Kidney (tissue), 14 donors: ENCODE results near the gene FRAT1. TPM values are rescaled to one million over a fixed set of nuclear protein-coding genes. Genes with fewer than 3 reads are reported as not detected.

Experiments
- DNase-seq, 5 donors: peaks; one replicate each; pipeline ENCODE4 v3.0.0-alpha.2; 2013 to 2020
- FAIRE-seq: peaks from 2 replicates; lab custom pipeline; 2012; peaks lifted over from hg19 to GRCh38; lab: Jason Lieb, UNC
- H3K27ac ChIP-seq, 2 donors: one replicate each; pipeline ENCODE4 v1.7.0; 2013; ENCODE audit warnings: low read depth in 2 of 2, low read length in 2 of 2, inconsistent platforms in 1 of 2
- H3K27me3 ChIP-seq: one replicate; pipeline ENCODE4 v1.7.1; 2013; ENCODE audit warnings: low read length, inconsistent platforms; ENCODE audit not compliant: control insufficient read depth, insufficient read depth
- H3K36me3 ChIP-seq, 3 donors: one replicate each; pipeline versions ENCODE4 v1.7.0 to v1.7.1; 2013; ENCODE audit warnings: low read length in 3 of 3, control low read depth in 1 of 3, inconsistent platforms in 1 of 3; ENCODE audit not compliant: insufficient read depth in 3 of 3, control insufficient read depth in 2 of 3
- H3K4me1 ChIP-seq, 3 donors: one replicate each; pipeline versions ENCODE4 v1.7.0 to v1.7.1; 2013; ENCODE audit warnings: low read length in 3 of 3, inconsistent platforms in 1 of 3, low read depth in 1 of 3; ENCODE audit not compliant: control insufficient read depth in 2 of 3, insufficient read depth in 2 of 3
- H3K4me3 ChIP-seq, 3 donors: one replicate each; pipeline versions ENCODE4 v1.7.0 to v1.8.1; 2013; ENCODE audit warnings: low read length in 3 of 3, control low read depth in 1 of 3, inconsistent platforms in 1 of 3
- H3K9ac ChIP-seq, 3 donors: one replicate each; pipeline versions ENCODE4 v1.7.0 to v1.7.1; 2013; ENCODE audit warnings: low read length in 3 of 3, control low read depth in 1 of 3, inconsistent platforms in 1 of 3
- H3K9me3 ChIP-seq, 3 donors: one replicate each; pipeline versions ENCODE4 v1.7.0 to v1.7.1; 2013; ENCODE audit warnings: low read length in 3 of 3, control low read depth in 1 of 3, inconsistent platforms in 1 of 3; ENCODE audit not compliant: control insufficient read depth in 2 of 3, insufficient read depth in 1 of 3
- intact Hi-C: fragments of 100-400 bp; cut with DNase I; formaldehyde crosslinking; loops from one replicate; pipeline ENCODE4 v1.11.1; 2022
- polyA plus RNA-seq: library from polyadenylated mRNA; stranded (reverse); fragments of 350-450 nt; fragmentation: Illumina TruSeq; extraction: RNeasy Lipid Tissue Mini Kit (QIAGEN cat#74804); gene quantifications from one replicate; pipeline ENCODE4 v1.2.3, GENCODE V29; 2014; ENCODE audit warnings: low read depth, low replicate concordance; ENCODE audit not compliant: insufficient read depth
- total RNA-seq: library from RNA; stranded (reverse); fragmentation: NEBNext Ultra II Directional; extraction: Animal tissue kit (Norgen Biotek cat#: 25700); gene quantifications from one replicate; pipeline ENCODE4 v1.2.1, GENCODE V29; 2021
- TF ChIP-seq, protein P1 (sequence below): IDR thresholded peaks from 3 replicates; pipeline ENCODE4 v1.5.1; 2012; ENCODE audit warnings: mild to moderate bottlenecking, moderate library complexity, borderline replicate concordance; ENCODE audit not compliant: insufficient read depth; ENCODE audit errors: extremely low read depth
- donor health status: control.
- donor health status: control.
- donor health status: control.
- donor health status: control.
- donor health status: control.
- donor health status: DM: yes; HTN: yes; CAD: no.
- donor health status: Normal renal cell carcinoma (clear cell type).

Gene FRAT1
- total and polyA plus RNA-seq, 2 donors from 2014 or later: 2.1 to 7.0 TPM

DNA sequence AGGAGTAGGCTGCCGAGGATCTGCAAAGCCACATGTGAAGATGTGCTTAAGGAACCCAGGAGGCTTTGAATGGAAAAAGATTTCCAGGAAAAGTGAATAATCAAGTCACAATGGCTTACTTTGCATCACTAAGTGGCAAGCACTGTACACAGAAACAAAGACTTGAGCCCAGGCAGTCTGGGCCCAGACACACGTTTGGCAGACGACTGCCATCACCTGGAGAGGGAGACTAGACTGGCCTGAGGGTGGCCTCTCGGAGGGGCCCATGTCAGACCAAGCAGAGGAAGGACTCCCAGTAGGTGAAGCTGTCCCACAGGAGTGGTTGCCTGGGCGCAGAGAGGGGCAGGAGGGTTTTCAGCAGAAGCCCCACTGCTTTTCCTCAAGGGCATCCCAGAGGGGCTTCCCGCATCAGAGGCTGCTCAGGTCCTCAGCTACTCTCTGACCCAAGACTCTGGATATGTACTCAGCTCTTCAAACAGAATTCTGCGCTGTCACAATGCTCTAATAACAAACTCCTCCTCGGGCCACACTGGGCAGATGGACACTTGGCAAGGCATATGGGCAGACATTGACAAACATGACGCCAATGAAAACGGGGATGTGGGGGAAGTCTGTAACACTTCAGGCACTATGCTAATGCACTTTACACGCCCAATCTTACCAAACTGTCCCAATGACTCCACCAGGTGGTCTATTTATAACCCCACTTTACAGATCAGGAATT is 43.4 kb downstream of the FRAT1 start:
- H3K27me3 ChIP-seq: no peaks in the 10 kb centered on the region
- H3K9ac ChIP-seq: no peak overlapping the region
- H3K27ac ChIP-seq: no peak overlapping the region
- H3K9me3 ChIP-seq: no peaks in the 10 kb centered on the region
- intact Hi-C loops: no loop called here
- TF ChIP-seq, protein P1, sequence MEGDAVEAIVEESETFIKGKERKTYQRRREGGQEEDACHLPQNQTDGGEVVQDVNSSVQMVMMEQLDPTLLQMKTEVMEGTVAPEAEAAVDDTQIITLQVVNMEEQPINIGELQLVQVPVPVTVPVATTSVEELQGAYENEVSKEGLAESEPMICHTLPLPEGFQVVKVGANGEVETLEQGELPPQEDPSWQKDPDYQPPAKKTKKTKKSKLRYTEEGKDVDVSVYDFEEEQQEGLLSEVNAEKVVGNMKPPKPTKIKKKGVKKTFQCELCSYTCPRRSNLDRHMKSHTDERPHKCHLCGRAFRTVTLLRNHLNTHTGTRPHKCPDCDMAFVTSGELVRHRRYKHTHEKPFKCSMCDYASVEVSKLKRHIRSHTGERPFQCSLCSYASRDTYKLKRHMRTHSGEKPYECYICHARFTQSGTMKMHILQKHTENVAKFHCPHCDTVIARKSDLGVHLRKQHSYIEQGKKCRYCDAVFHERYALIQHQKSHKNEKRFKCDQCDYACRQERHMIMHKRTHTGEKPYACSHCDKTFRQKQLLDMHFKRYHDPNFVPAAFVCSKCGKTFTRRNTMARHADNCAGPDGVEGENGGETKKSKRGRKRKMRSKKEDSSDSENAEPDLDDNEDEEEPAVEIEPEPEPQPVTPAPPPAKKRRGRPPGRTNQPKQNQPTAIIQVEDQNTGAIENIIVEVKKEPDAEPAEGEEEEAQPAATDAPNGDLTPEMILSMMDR: no peak
- FAIRE-seq (no peak), DNase-seq (no peak)
- H3K4me3 ChIP-seq: no peak overlapping the region
- H3K4me1 ChIP-seq: no peaks in the 10 kb centered on the region
- peaks cover 0 to 5% (median 4%) of the 10 kb centered on the region in 3 donors for H3K36me3 ChIP-seq

DNA sequence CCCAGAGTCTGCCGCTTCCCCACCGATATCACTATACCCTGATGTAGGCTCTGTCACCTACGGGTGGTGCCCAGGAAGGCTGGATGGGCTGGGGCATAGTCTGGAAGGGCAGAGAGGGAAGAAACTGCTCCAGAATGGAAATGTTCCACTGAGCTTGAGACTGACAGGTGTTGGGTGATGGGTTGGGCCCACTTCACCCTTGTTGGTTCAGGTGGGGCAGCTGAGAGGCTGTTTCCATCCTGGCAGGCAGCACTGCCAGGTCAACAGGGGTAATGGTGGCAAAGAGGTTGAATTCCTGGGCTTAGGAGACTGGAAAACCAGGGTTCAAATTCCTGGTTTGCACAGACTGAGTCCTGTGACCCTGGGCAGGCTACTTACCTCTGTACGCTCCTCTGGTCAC is 44.0 kb downstream of the FRAT1 start:
- H3K4me1 ChIP-seq: no peaks in the 10 kb centered on the region
- H3K36me3 ChIP-seq: peaks cover 0 to 5% (median 4%) of the 10 kb centered on the region in 3 donors
- no peaks in the 10 kb centered on the region for H3K27me3 ChIP-seq
- no peak overlapping the region for H3K4me3 ChIP-seq
- FAIRE-seq: no peak
- no peak overlapping the region for H3K9ac ChIP-seq
- H3K9me3 ChIP-seq: no peaks in the 10 kb centered on the region
- no peak for DNase-seq
- TF ChIP-seq, protein P1: no peak
- no peak overlapping the region for H3K27ac ChIP-seq
- intact Hi-C loops: no loop called here

DNA sequence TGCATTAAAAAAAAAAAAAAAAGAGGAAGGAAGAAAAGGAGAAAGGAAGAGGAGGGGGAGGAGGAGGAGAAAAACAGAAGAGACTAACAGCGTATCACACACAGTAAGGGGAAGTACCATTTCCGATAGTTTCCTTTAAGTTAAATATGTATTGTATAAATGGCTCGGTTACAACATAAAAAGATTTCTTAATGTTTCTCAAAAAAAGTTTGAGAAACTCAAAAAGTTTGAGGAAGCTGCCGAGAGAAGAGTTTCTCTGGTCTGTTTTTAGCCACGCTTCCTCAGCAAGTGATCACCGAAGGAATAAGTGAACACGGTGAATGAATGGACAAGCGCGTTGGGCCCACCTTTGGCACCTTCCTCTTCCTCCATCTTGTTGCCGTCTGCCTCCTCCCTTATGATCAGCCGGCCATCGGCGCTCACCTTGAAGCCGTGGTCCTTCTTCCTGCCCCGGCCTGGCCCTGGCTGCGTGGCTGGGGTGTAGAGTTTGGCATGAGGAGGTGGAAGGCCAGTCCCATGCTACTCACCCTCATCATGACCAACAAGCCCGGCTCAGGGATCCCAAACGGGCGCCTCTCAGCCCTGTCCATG is 46.8 kb downstream of the FRAT1 start:
- TF ChIP-seq, protein P1: no peak
- no peak overlapping the region for H3K9ac ChIP-seq
- no peaks in the 10 kb centered on the region for H3K4me1 ChIP-seq
- H3K4me3 ChIP-seq: no peak overlapping the region
- no peak for FAIRE-seq
- H3K27ac ChIP-seq: no peak overlapping the region
- H3K9me3 ChIP-seq: no peaks in the 10 kb centered on the region
- peak in 1 of 5 donors; percentile 11 for DNase-seq
- peaks cover 0 to 8% (median 4%) of the 10 kb centered on the region in 3 donors for H3K36me3 ChIP-seq
- H3K27me3 ChIP-seq: no peaks in the 10 kb centered on the region
- intact Hi-C loops: no loop called here
